Naive B cell (primary cell): ENCODE measurements around the gene MASTL. TPM values are rescaled to one million over a fixed set of nuclear protein-coding genes. Genes with fewer than 3 reads are reported as not detected.

Source experiments
- polyA plus RNA-seq, 6 donors: library from polyadenylated mRNA; unstranded; fragments of 300-500 nt; fragmentation: Illumina TruSeq; gene quantifications; one replicate each; pipeline ENCODE4 v1.2.3, GENCODE V29; 2021; ENCODE audit warnings: low read depth in 6 of 6

Gene MASTL
- polyA plus RNA-seq, 6 donors from 2014 or later, result 2.1 to 5.3 (median 4.5) TPM; not detected in 1

Other genes with a start within 250 kb of the MASTL start
- 1 to 10 TPM in 5 of 6 donors, under 1 TPM in 1; 0.68 to 3.9 (median 1.6) TPM for gene ANKRD26, start 54.9 kb upstream of the MASTL start, polyA plus RNA-seq
- 100 to 1,000 TPM in 3 of 6 donors, 10 to 100 TPM in 3; 96.1 to 123 (median 103) TPM for gene YME1L1, start 968 bp upstream of the MASTL start, polyA plus RNA-seq
- 10 to 100 TPM in 5 of 6 donors, 1 to 10 TPM in 1; 8.1 to 16.1 (median 12.0) TPM for gene ACBD5, start 85.4 kb downstream of the MASTL start, polyA plus RNA-seq